Kidney (tissue), 14 donors: ENCODE measurements around the gene LRRN2. TPM values are rescaled to one million over a fixed set of nuclear protein-coding genes. Genes with fewer than 3 reads are reported as not detected.
"Not testable (repeated sequence)": the region's sequence is repeated elsewhere in the genome, so short reads cannot be mapped to it uniquely, and the experiment has no call there.

ENCODE experiments used
- DNase-seq, 5 donors: peaks; one replicate each; pipeline ENCODE4 v3.0.0-alpha.2; 2013 to 2020
- FAIRE-seq: peaks from 2 replicates; lab custom pipeline; 2012; peaks lifted over from hg19 to GRCh38; lab: Jason Lieb, UNC
- H3K27ac ChIP-seq, 2 donors: one replicate each; pipeline ENCODE4 v1.7.0; 2013; ENCODE audit warnings: low read depth in 2 of 2, low read length in 2 of 2, inconsistent platforms in 1 of 2
- H3K27me3 ChIP-seq: one replicate; pipeline ENCODE4 v1.7.1; 2013; ENCODE audit warnings: low read length, inconsistent platforms; ENCODE audit not compliant: control insufficient read depth, insufficient read depth
- H3K36me3 ChIP-seq, 3 donors: one replicate each; pipeline versions ENCODE4 v1.7.0 to v1.7.1; 2013; ENCODE audit warnings: low read length in 3 of 3, control low read depth in 1 of 3, inconsistent platforms in 1 of 3; ENCODE audit not compliant: insufficient read depth in 3 of 3, control insufficient read depth in 2 of 3
- H3K4me1 ChIP-seq, 3 donors: one replicate each; pipeline versions ENCODE4 v1.7.0 to v1.7.1; 2013; ENCODE audit warnings: low read length in 3 of 3, inconsistent platforms in 1 of 3, low read depth in 1 of 3; ENCODE audit not compliant: control insufficient read depth in 2 of 3, insufficient read depth in 2 of 3
- H3K4me3 ChIP-seq, 3 donors: one replicate each; pipeline versions ENCODE4 v1.7.0 to v1.8.1; 2013; ENCODE audit warnings: low read length in 3 of 3, control low read depth in 1 of 3, inconsistent platforms in 1 of 3
- H3K9ac ChIP-seq, 3 donors: one replicate each; pipeline versions ENCODE4 v1.7.0 to v1.7.1; 2013; ENCODE audit warnings: low read length in 3 of 3, control low read depth in 1 of 3, inconsistent platforms in 1 of 3
- H3K9me3 ChIP-seq, 3 donors: one replicate each; pipeline versions ENCODE4 v1.7.0 to v1.7.1; 2013; ENCODE audit warnings: low read length in 3 of 3, control low read depth in 1 of 3, inconsistent platforms in 1 of 3; ENCODE audit not compliant: control insufficient read depth in 2 of 3, insufficient read depth in 1 of 3
- intact Hi-C: fragments of 100-400 bp; cut with DNase I; formaldehyde crosslinking; loops from one replicate; pipeline ENCODE4 v1.11.1; 2022
- polyA plus RNA-seq: library from polyadenylated mRNA; stranded (reverse); fragments of 350-450 nt; fragmentation: Illumina TruSeq; extraction: RNeasy Lipid Tissue Mini Kit (QIAGEN cat#74804); gene quantifications from one replicate; pipeline ENCODE4 v1.2.3, GENCODE V29; 2014; ENCODE audit warnings: low read depth, low replicate concordance; ENCODE audit not compliant: insufficient read depth
- total RNA-seq: library from RNA; stranded (reverse); fragmentation: NEBNext Ultra II Directional; extraction: Animal tissue kit (Norgen Biotek cat#: 25700); gene quantifications from one replicate; pipeline ENCODE4 v1.2.1, GENCODE V29; 2021
- TF ChIP-seq, protein P1 (sequence below): IDR thresholded peaks from 3 replicates; pipeline ENCODE4 v1.5.1; 2012; ENCODE audit warnings: mild to moderate bottlenecking, moderate library complexity, borderline replicate concordance; ENCODE audit not compliant: insufficient read depth; ENCODE audit errors: extremely low read depth
- donor health status: control.
- donor health status: control.
- donor health status: control.
- donor health status: control.
- donor health status: control.
- donor health status: DM: yes; HTN: yes; CAD: no.
- donor health status: Normal renal cell carcinoma (clear cell type).

LRRN2 gene
- total and polyA plus RNA-seq, 2 donors from 2014 or later, result 14.4 to 16.0 TPM

DNA sequence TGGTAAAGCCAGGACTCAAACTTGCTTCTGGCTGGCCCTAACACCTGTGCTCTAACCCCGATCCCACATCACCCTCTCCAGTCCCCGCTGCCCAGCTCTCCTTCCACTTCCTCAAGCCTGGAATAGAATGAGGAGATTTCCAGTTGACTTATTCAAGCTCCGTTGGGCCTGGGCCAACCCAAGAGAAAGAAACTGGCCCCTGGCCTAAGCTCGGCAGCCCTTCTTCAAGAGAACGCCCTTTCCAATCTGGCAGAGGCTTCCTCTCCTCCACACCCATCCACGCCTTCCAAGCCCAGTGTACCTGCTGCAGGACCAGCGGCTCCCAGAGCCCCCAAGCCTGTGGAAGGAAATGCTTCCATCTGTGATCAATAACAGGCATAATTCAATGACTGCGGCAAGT lies 51.9 kb downstream of the LRRN2 start:
- Histone ChIP-seq H3K9ac (no peak overlapping the region), H3K9me3 (no peaks in the 10 kb centered on the region), H3K27ac (no peak overlapping the region), H3K27me3 (no peaks in the 10 kb centered on the region), H3K4me1 (peaks cover 5 to 13% (median 7%) of the 10 kb centered on the region in 3 donors), H3K36me3 (no peaks in the 10 kb centered on the region), H3K4me3 (no peak overlapping the region)
- intact Hi-C loops, result no loop called here
- no peak for DNase-seq
- TF ChIP-seq, protein P1, sequence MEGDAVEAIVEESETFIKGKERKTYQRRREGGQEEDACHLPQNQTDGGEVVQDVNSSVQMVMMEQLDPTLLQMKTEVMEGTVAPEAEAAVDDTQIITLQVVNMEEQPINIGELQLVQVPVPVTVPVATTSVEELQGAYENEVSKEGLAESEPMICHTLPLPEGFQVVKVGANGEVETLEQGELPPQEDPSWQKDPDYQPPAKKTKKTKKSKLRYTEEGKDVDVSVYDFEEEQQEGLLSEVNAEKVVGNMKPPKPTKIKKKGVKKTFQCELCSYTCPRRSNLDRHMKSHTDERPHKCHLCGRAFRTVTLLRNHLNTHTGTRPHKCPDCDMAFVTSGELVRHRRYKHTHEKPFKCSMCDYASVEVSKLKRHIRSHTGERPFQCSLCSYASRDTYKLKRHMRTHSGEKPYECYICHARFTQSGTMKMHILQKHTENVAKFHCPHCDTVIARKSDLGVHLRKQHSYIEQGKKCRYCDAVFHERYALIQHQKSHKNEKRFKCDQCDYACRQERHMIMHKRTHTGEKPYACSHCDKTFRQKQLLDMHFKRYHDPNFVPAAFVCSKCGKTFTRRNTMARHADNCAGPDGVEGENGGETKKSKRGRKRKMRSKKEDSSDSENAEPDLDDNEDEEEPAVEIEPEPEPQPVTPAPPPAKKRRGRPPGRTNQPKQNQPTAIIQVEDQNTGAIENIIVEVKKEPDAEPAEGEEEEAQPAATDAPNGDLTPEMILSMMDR, result no peak
- FAIRE-seq, result no peak

DNA sequence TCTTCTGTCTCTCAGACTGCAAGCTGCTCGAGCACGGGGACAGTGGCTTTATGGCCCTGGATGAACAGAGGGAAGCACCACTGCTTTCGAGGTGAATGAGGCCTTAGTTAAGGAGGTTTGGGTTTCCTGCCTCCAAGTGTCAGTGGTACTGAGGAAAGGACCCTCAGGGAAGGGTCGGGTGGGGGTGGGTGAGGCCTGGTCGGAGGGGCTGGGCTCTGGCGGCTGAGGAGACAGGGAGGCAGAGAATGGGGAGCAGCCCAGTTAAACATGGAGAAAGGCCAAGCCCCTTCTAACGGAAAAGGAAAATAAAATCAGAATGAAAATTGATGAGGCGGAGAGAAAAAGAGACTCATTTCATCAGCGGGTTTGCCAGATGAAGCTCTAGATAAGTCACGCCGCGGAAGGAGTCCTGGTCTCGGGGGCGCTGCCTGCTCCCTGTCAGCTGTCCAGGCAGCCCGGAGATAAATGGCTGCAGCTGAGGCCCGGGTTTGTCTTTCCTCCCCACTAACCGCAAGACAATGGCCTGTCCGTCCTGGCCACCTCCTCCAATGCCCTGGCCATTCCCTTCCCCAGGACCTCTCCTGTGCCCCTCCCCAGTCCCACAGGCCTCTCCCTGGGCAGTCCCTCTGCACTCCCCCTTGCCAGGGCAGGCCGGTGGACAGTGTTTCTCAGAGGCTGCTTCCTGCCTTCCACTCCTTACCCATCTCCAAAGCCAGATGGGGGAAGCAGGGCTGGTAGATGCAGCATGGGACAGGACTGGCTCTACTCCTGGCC lies 55.2 kb downstream of the LRRN2 start:
- no peak for FAIRE-seq
- Histone ChIP-seq H3K27me3 (no peaks in the 10 kb centered on the region), H3K4me3 (no peak overlapping the region), H3K4me1 (no peaks in the 10 kb centered on the region), H3K9ac (no peak overlapping the region), H3K9me3 (no peaks in the 10 kb centered on the region), H3K36me3 (no peaks in the 10 kb centered on the region), H3K27ac (no peak overlapping the region)
- intact Hi-C loops, result no loop called here
- TF ChIP-seq, protein P1, result no peak
- DNase-seq, result peak; percentile 16 to 78 (median 64)

DNA sequence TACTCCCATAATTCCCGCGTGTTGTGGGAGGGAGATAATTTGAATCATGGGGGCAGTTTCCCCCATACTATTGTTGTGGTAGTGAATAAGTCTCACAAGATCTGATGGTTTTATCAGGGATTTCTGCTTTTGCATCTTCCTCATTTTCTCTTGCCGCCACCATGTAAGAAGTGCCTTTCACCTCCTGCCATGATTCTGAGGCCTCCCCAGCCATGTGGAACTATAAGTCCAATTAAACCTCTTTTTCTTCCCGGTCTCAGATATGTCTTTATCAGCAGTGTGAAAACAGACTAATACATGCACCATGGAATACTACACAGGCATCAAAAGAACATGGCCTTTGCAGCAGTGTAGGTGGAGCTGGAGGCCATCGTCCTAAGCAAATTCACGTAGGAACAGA lies 56.1 kb downstream of the LRRN2 start:
- DNase-seq, H3K27ac ChIP-seq, H3K4me1 ChIP-seq, H3K27me3 ChIP-seq, intact Hi-C loops, H3K9me3 ChIP-seq, H3K9ac ChIP-seq, H3K36me3 ChIP-seq, FAIRE-seq, H3K4me3 ChIP-seq: not testable (repeated sequence)

DNA sequence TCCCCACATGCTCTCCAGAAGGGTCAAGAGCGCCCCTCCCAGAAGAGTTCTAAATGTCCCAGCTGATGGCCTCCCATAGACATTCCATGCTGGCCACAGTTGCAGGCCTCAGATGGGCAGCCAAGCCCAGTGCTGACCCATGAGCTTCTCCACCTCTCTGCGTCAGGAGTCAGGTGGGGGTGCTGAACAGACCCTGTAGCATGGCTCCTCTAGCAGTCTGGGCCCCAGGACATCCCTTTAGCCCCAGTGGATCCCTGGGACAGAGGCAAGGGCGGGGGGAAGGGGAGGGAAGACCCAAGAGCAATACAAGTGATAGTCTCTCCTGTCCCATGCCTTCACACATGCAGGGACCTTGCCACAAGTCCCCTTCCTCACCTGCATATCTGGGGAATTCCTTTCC lies 56.7 kb downstream of the LRRN2 start:
- intact Hi-C loops, result no loop called here
- Histone ChIP-seq H3K4me1 (peaks cover 0 to 8% (median under 1%) of the 10 kb centered on the region in 3 donors), H3K27me3 (no peaks in the 10 kb centered on the region), H3K27ac (no peak overlapping the region), H3K36me3 (no peaks in the 10 kb centered on the region), H3K9ac (no peak overlapping the region), H3K9me3 (no peaks in the 10 kb centered on the region), H3K4me3 (no peak overlapping the region)
- FAIRE-seq, result no peak
- peak in 1 of 5 donors; percentile 22 for DNase-seq
- TF ChIP-seq, protein P1, result no peak
